ENCODE data around the gene CHST15. TPM values are rescaled to one million over a fixed set of nuclear protein-coding genes. Genes with fewer than 3 reads are reported as not detected.

CHST15 gene
- total and polyA plus RNA-seq, 2 experiments from 2014 or later, result 0.06 to 0.11 TPM

DNA sequence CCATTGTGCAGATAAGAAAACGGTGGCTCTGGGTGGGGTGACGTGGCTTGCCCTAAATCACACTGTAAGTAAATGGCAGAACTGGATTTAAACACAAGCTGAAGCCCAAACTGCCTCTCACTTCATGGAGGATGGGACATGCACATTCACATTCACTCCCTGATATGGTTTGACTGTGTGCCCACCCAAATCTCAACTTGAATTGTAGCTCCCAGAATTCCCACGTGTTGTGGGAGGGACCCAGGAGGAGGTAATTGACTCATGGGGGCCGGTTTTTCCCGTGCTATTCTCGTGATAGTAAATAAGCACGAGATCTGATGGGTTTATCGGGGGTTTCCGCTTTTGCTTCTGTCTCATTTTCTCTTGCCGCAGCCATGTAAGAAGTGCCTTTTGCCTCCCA is 32.4 kb downstream of the CHST15 start:
- Histone ChIP-seq H3F3A (ENCODE audit: insufficient read depth) (no peaks in the 10 kb centered on the region), H3K9me2 (ENCODE audit: insufficient read depth) (no peaks in the 10 kb centered on the region), H3K9ac (no peak overlapping the region), H3K4me1 (ENCODE audit: insufficient read depth) (no peaks in the 10 kb centered on the region), H3K27me3 (replicated peaks; ENCODE audit: insufficient read depth) (peaks cover 37% of the 10 kb centered on the region), H3K9me3 (ENCODE audit: low read depth) (no peaks in the 10 kb centered on the region), H2AFZ (no peak overlapping the region), H3K4me2 (ENCODE audit: unreplicated experiment) (no peak overlapping the region), H4K20me1 (ENCODE audit: insufficient read depth) (no peaks in the 10 kb centered on the region), H3K4me3 (no peak overlapping the region), H3K36me3 (ENCODE audit: low read depth) (no peaks in the 10 kb centered on the region), H3K27ac (no peak overlapping the region), H3K79me2 (ENCODE audit: insufficient read depth) (no peaks in the 10 kb centered on the region)
- 48 to 55% methylated on average over 10 of the region's 10 CpGs for WGBS, 2 experiments (ENCODE audit: low coverage in 1 of 2, low lambda C conversion rate in 2 of 2, missing lambda C conversion rate in 2 of 2)
- no peak for TF ChIP-seq EZH2phosphoT487 (IDR thresholded peaks at IDR 0.05; ENCODE audit: insufficient read depth, low read depth)
- TF ChIP-seq EZH2 (IDR thresholded peaks at IDR 0.05; ENCODE audit: insufficient read depth, poor library complexity, severe bottlenecking), result no peak
- DNase-seq, result no peak
- in situ Hi-C loops (cut with MboI), result no loop called here

DNA sequence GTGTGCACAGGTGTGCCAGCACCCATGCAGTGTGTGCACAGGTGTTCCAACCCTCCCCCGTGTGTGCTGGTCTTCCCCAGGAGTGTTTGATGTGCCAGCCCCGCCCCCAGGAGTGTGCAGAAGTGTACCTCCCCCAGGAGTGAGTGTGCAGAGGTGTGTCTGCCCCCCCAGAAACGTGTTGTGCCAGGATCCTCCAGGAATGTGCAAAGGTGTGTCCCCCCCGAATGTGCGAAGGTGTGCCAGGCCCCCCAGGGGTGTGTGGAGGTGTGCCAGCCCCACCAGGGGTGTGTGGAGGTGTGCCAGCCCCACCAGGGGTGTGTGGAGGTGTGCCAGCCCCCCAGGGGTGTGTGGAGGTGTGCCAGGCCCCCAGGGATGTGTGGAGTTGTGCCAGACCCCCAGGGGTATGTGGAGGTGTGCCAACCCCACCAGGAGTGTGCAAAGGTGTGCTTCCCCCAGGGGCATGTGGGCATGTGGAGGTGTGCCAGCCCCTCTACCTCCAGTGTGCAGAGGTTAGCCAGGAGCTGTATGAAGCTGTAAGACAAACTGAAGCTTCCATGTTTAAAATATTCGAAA is 33.2 kb downstream of the CHST15 start:
- Histone ChIP-seq H4K20me1 (ENCODE audit: insufficient read depth) (no peaks in the 10 kb centered on the region), H3K36me3 (ENCODE audit: low read depth) (no peaks in the 10 kb centered on the region), H3K4me1 (ENCODE audit: insufficient read depth) (no peaks in the 10 kb centered on the region), H3K4me2 (ENCODE audit: unreplicated experiment) (no peak overlapping the region), H3K79me2 (ENCODE audit: insufficient read depth) (no peaks in the 10 kb centered on the region), H2AFZ (no peak overlapping the region), H3K9ac (no peak overlapping the region), H3K27me3 (replicated peaks; ENCODE audit: insufficient read depth) (peaks cover 29% of the 10 kb centered on the region), H3K9me2 (ENCODE audit: insufficient read depth) (no peaks in the 10 kb centered on the region), H3F3A (ENCODE audit: insufficient read depth) (no peaks in the 10 kb centered on the region), H3K27ac (no peak overlapping the region), H3K9me3 (ENCODE audit: low read depth) (no peaks in the 10 kb centered on the region), H3K4me3 (no peak overlapping the region)
- WGBS, 2 experiments (ENCODE audit: low coverage in 1 of 2, low lambda C conversion rate in 2 of 2, missing lambda C conversion rate in 2 of 2), result 2 to 8% methylated on average over 4 to 6 of the region's 6 CpGs
- TF ChIP-seq EZH2phosphoT487 (IDR thresholded peaks at IDR 0.05; ENCODE audit: insufficient read depth, low read depth), result no peak
- TF ChIP-seq EZH2 (IDR thresholded peaks at IDR 0.05; ENCODE audit: insufficient read depth, poor library complexity, severe bottlenecking), result no peak
- in situ Hi-C loops (cut with MboI), result no loop called here
- no peak for DNase-seq

DNA sequence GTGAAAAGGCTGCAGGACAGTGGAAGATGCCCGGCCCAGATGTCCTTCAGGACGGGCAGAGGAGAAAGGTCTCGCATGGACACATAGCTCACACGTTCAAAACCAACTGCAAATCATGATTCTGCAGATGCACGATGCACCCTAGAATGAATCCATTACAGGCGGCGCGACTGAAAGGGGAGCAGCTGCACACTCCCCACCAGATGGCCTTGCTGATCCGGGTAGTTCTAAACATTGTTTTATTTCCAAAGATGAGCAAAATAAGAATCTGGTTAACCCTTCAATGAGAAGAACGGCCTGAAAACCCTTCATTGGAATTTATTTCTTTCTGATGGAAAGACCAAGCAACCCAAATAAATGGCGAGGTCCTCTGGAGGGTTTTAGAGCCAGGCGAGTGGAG is 33.8 kb downstream of the CHST15 start:
- Histone ChIP-seq H3K9ac (no peak overlapping the region), H3K27ac (no peak overlapping the region), H3K9me2 (ENCODE audit: insufficient read depth) (no peaks in the 10 kb centered on the region), H3F3A (ENCODE audit: insufficient read depth) (no peaks in the 10 kb centered on the region), H3K27me3 (replicated peaks; ENCODE audit: insufficient read depth) (peaks cover 24% of the 10 kb centered on the region), H3K4me2 (ENCODE audit: unreplicated experiment) (no peak overlapping the region), H4K20me1 (ENCODE audit: insufficient read depth) (no peaks in the 10 kb centered on the region), H3K4me1 (ENCODE audit: insufficient read depth) (no peaks in the 10 kb centered on the region), H3K79me2 (ENCODE audit: insufficient read depth) (no peaks in the 10 kb centered on the region), H3K9me3 (ENCODE audit: low read depth) (no peaks in the 10 kb centered on the region), H3K36me3 (ENCODE audit: low read depth) (no peaks in the 10 kb centered on the region), H2AFZ (no peak overlapping the region), H3K4me3 (no peak overlapping the region)
- no peak for DNase-seq
- in situ Hi-C loops (cut with MboI), result no loop called here
- TF ChIP-seq EZH2phosphoT487 (IDR thresholded peaks at IDR 0.05; ENCODE audit: insufficient read depth, low read depth) (no peak), EZH2 (IDR thresholded peaks at IDR 0.05; ENCODE audit: insufficient read depth, poor library complexity, severe bottlenecking) (no peak)
- 14 to 21% methylated on average over 12 of the region's 12 CpGs for WGBS, 2 experiments (ENCODE audit: low coverage in 1 of 2, low lambda C conversion rate in 2 of 2, missing lambda C conversion rate in 2 of 2)

DNA sequence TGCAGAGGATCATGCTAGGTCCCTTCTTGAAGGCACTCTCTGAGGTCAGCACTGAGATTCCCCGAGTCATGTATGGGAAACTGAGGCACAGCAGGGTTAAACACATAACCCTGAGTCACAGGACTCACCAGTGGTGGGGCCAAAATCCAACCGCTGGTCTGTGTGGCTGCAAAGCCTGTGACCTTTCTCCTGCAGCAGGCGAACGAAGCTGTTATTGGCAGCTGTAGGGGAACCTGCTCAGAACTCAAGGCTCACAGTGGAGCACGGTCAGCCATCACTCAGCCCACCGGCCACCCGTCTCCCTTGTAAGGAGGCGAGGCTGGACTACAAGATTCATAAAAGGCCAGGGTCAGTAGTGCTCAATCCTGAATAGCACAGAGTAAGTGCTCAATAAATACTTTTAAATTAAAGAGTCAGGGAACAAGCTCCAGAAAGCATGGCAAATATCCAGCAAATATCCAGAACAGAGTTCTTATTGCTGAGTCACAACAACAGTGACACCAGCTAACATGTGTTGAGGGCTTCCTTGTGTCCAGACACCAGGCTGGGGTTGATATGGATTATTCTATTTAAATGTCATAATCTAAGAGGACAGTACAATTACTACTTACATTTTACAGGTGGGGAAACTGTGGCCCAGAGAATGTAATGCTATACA is 34.9 kb downstream of the CHST15 start:
- H3K9me3 ChIP-seq (ENCODE audit: low read depth), result no peaks in the 10 kb centered on the region
- H3K27ac ChIP-seq, result no peak overlapping the region
- DNase-seq, result no peak
- no peaks in the 10 kb centered on the region for H3K4me1 ChIP-seq (ENCODE audit: insufficient read depth)
- H3K27me3 ChIP-seq (replicated peaks; ENCODE audit: insufficient read depth), result peaks cover 24% of the 10 kb centered on the region
- H3K4me2 ChIP-seq (ENCODE audit: unreplicated experiment), result no peak overlapping the region
- in situ Hi-C loops (cut with MboI), result no loop called here
- no peaks in the 10 kb centered on the region for H3K36me3 ChIP-seq (ENCODE audit: low read depth)
- H2AFZ ChIP-seq, result no peak overlapping the region
- H3F3A ChIP-seq (ENCODE audit: insufficient read depth), result no peaks in the 10 kb centered on the region
- H3K9me2 ChIP-seq (ENCODE audit: insufficient read depth), result no peaks in the 10 kb centered on the region
- no peaks in the 10 kb centered on the region for H4K20me1 ChIP-seq (ENCODE audit: insufficient read depth)
- TF ChIP-seq EZH2 (IDR thresholded peaks at IDR 0.05; ENCODE audit: insufficient read depth, poor library complexity, severe bottlenecking) (no peak), EZH2phosphoT487 (IDR thresholded peaks at IDR 0.05; ENCODE audit: insufficient read depth, low read depth) (no peak)
- no peaks in the 10 kb centered on the region for H3K79me2 ChIP-seq (ENCODE audit: insufficient read depth)
- no peak overlapping the region for H3K4me3 ChIP-seq
- WGBS, 2 experiments (ENCODE audit: low coverage in 1 of 2, low lambda C conversion rate in 2 of 2, missing lambda C conversion rate in 2 of 2), result 45 to 55% methylated on average over 8 of the region's 8 CpGs
- H3K9ac ChIP-seq, result no peak overlapping the region
